Fibroblast of pulmonary artery (primary cell): ENCODE data around the gene ELL.

Experiments used
- DNase-seq: peaks from one replicate; pipeline ENCODE4 v3.0.0-alpha.2; 2010; ENCODE audit warnings: low read depth
- H3K4me3 ChIP-seq: replicated peaks from 2 replicates; pipeline ENCODE4 v1.5.1; 2011; ENCODE audit warnings: low read depth, mild to moderate bottlenecking, control low read depth, low read length, moderate library complexity
- TF ChIP-seq, protein P1 (sequence below): IDR thresholded peaks from 2 replicates; pipeline ENCODE4 v1.5.1; 2011; ENCODE audit warnings: mild to moderate bottlenecking, control low read depth, low read length, inconsistent platforms; ENCODE audit errors: missing control alignments

The ELL gene

GRCh38 chr19:18521692-18522123 is at the start of gene ELL:
TSS of gene ELL (minus strand) at chr19:18522070. CDS start at chr19:18522055, 15 bp downstream.
- peak within 1 kb of the TSS; percentile 97 for H3K4me3 ChIP-seq
- DNase-seq: no peak
- TF ChIP-seq, protein P1, sequence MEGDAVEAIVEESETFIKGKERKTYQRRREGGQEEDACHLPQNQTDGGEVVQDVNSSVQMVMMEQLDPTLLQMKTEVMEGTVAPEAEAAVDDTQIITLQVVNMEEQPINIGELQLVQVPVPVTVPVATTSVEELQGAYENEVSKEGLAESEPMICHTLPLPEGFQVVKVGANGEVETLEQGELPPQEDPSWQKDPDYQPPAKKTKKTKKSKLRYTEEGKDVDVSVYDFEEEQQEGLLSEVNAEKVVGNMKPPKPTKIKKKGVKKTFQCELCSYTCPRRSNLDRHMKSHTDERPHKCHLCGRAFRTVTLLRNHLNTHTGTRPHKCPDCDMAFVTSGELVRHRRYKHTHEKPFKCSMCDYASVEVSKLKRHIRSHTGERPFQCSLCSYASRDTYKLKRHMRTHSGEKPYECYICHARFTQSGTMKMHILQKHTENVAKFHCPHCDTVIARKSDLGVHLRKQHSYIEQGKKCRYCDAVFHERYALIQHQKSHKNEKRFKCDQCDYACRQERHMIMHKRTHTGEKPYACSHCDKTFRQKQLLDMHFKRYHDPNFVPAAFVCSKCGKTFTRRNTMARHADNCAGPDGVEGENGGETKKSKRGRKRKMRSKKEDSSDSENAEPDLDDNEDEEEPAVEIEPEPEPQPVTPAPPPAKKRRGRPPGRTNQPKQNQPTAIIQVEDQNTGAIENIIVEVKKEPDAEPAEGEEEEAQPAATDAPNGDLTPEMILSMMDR: no peak

- H3K4me3 ChIP-seq: no peak overlapping the region
- TF ChIP-seq, protein P1: no peak
Measured at GRCh38 chr19:18568367-18568766, 46.5 kb upstream of the ELL start.

GRCh38 chr19:18566953-18567352 is 45.1 kb upstream of the ELL start:
- TF ChIP-seq, protein P1: no peak
- DNase-seq: no peak
- no peak overlapping the region for H3K4me3 ChIP-seq

More at GRCh38 chr19:18568367-18568766, 46.5 kb upstream of the ELL start:
- DNase-seq: no peak

DNA sequence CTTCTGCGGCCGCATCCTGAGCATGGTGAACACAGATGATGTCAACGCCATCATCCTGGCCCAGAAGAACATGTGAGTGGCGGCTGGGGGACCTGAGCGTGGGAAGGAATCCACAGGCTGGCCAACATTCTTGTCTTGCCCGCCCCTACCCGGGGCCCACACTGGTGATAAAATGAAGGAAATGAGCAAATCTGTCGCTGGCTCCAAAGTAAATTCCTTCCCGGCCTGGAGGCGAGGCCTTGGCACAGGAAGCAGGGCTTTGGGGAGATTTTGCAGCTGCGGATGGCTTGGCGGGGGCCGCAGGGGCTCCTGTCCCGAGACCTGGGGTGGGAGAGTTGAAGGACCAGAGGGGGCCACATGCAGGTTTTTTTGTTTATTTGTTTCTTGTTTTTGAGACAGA is 40.2 kb upstream of the ELL start:
- TF ChIP-seq, protein P1: no peak
- peak; percentile 88 for DNase-seq
- no peak overlapping the region for H3K4me3 ChIP-seq

DNA sequence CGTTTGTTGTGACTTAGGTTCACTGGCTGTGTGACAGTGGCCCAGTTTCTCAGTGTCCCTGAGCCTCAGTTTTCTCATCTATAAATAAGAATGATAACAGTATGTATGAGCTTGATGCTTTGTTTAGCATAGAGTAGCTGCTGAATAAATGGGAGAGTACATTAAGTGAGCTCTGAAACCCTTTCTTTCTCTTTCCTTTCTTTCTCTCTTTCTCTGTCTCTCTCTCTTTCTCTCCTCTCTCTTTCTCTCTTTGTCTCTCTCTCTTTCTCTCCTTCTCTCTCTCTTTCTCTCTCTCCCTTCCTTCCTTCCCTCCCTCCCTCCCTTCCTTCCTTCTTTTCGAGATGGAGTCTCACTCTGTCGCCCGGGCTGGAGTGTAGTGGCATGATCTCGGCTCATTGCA is 37.8 kb upstream of the ELL start:
- TF ChIP-seq, protein P1: no peak

GRCh38 chr19:18558604-18559003 is 36.7 kb upstream of the ELL start:
- DNase-seq: no peak

More for the DNA sequence above, 37.8 kb upstream of the ELL start:
- H3K4me3 ChIP-seq: no peak overlapping the region
- DNase-seq: no peak

DNA sequence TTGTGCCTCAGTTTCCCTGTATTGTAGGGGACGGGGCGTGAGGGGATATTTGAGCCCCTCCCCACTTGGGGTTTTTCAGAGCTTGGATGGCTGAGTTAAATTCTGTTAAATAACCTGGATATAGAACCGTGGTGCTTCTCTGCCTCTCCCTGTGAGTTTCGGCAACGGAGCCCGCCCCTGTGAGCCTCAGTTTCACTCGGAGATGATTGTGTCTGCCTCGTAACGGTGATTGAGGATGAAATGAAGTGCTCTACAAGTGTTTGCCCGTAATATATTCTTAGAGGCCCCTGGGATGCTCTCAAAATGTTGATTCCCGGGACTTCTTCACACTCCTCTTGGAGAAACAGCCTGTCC is 36.3 kb upstream of the ELL start:
- peak overlapping the region; percentile 99 for H3K4me3 ChIP-seq
- DNase-seq: no peak
- TF ChIP-seq, protein P1: no peak

More at GRCh38 chr19:18558604-18559003, 36.7 kb upstream of the ELL start:
- H3K4me3 ChIP-seq: peak overlapping the region; percentile 99
- TF ChIP-seq, protein P1: no peak
